DOHH2 (cell line): ENCODE measurements around the gene FAM118A.
"Not testable (repeated sequence)": the region's sequence is repeated elsewhere in the genome, so short reads cannot be mapped to it uniquely, and the experiment has no call there.

ENCODE experiments used
- H3F3A ChIP-seq: fragments of 200-600 bp; sonication (generic), shearing (Covaris generic); 2 replicates; pipeline ENCODE4 v1.6.0; 2016; ENCODE audit warnings: antibody characterized with exemption, mild to moderate bottlenecking; ENCODE audit not compliant: control insufficient read depth, insufficient read depth
- H3K27ac ChIP-seq: fragments of 200-600 bp; sonication (generic); 2 replicates; pipeline ENCODE4 v1.5.1; 2014; ENCODE audit warnings: low read depth, mild to moderate bottlenecking, low read length, moderate library complexity
- H3K27me3 ChIP-seq: fragments of 200-600 bp; sonication (generic); 2 replicates; pipeline ENCODE4 v1.6.1; 2014; ENCODE audit warnings: mild to moderate bottlenecking, low read length, mixed read lengths; ENCODE audit not compliant: control insufficient read depth
- H3K36me3 ChIP-seq: fragments of 200-600 bp; sonication (generic); 2 replicates; pipeline ENCODE4 v1.6.1; 2014; ENCODE audit warnings: mild to moderate bottlenecking, low read length, moderate library complexity, mixed read lengths; ENCODE audit not compliant: control insufficient read depth
- H3K4me1 ChIP-seq: fragments of 200-600 bp; sonication (generic); 2 replicates; pipeline ENCODE4 v1.6.1; 2014; ENCODE audit warnings: mild to moderate bottlenecking, low read length, mixed read lengths; ENCODE audit not compliant: control insufficient read depth
- H3K4me2 ChIP-seq: fragments of 200-600 bp; sonication (generic); 2 replicates; pipeline ENCODE4 v1.6.0; 2014; ENCODE audit warnings: mild to moderate bottlenecking, low read length, moderate library complexity
- H3K4me3 ChIP-seq: fragments of 200-600 bp; sonication (generic); 2 replicates; pipeline ENCODE4 v1.5.1; 2014; ENCODE audit warnings: mild to moderate bottlenecking, low read length, mixed read lengths
- H3K79me2 ChIP-seq: fragments of 200-600 bp; sonication (generic); 2 replicates; pipeline ENCODE4 v1.6.1; 2014; ENCODE audit warnings: mild to moderate bottlenecking, low read length, mixed read lengths; ENCODE audit not compliant: control insufficient read depth
- H3K9me2 ChIP-seq: fragments of 200-600 bp; sonication (generic); replicated peaks from 2 replicates; pipeline ENCODE4 v1.6.1; 2014; ENCODE audit warnings: mild to moderate bottlenecking, low read length, mixed read lengths; ENCODE audit not compliant: control insufficient read depth
- H3K9me3 ChIP-seq: fragments of 200-600 bp; sonication (generic); 2 replicates; pipeline ENCODE4 v1.6.1; 2014; ENCODE audit warnings: antibody characterized with exemption, low read length, mixed read lengths; ENCODE audit not compliant: control insufficient read depth, insufficient read depth
- H4K20me1 ChIP-seq: fragments of 200-600 bp; sonication (generic); 2 replicates; pipeline ENCODE4 v1.6.0; 2014; ENCODE audit warnings: low read depth, mild to moderate bottlenecking, antibody characterized with exemption, low read length, moderate library complexity; ENCODE audit not compliant: control insufficient read depth, insufficient read depth
- CTCF ChIP-seq: fragments of 200-600 bp; sonication (generic); IDR thresholded peaks from one replicate; pipeline ENCODE4 v1.5.1; 2014; ENCODE audit warnings: antibody characterized with exemption, mild to moderate bottlenecking, low read depth, low read length; ENCODE audit not compliant: poor library complexity, severe bottlenecking
- EZH2phosphoT487 ChIP-seq: fragments of 200-600 bp; sonication (generic); IDR thresholded peaks from 2 replicates; pipeline ENCODE4 v1.6.1; 2017; ENCODE audit warnings: borderline replicate concordance, mild to moderate bottlenecking, antibody characterized with exemption, low read length, moderate library complexity, mixed read lengths

FAM118A gene

DNA sequence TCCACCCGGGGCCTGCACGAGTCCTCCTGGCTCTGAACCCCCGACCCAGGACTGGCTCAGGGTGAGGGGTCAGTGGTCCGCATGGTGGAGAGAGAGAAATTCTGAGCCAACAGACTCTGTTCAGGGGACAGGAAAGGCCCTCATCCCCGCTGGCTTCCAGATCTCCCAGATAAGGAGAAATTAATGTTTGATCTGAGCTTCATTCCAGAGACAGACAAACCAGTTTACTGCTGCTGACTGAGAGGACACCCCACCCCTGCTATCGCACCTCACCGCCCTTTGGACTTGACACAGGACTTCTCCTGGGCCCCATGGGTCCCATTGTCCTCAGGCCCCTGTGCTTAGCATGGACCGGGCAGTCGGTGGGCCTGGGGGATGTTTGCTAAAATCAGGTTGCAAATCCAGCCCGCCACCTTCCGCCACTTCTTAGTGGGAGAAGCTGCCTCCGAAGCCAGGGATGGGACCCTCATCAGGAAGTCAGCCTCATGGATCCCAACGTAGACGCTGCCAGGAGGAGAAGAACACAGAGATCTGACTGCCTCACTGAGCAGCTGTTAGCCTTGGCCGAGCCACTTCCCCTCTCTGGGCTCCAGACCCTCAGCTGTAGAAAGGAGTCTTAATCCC is 36.2 kb upstream of the FAM118A start:
- TF ChIP-seq EZH2phosphoT487 (no peak), CTCF (no peak)
- H3K79me2 ChIP-seq, result no peaks in the 10 kb centered on the region
- H3K4me1 ChIP-seq, result peaks cover 8% of the 10 kb centered on the region
- no peak overlapping the region for H3K27ac ChIP-seq
- peaks cover 3% of the 10 kb centered on the region for H3F3A ChIP-seq
- no peaks in the 10 kb centered on the region for H3K9me3 ChIP-seq
- H4K20me1 ChIP-seq, result no peaks in the 10 kb centered on the region
- H3K4me3 ChIP-seq, result no peak overlapping the region
- H3K9me2 ChIP-seq, result no peaks in the 10 kb centered on the region
- peaks cover 20% of the 10 kb centered on the region for H3K27me3 ChIP-seq
- no peak overlapping the region for H3K4me2 ChIP-seq
- H3K36me3 ChIP-seq, result no peaks in the 10 kb centered on the region

- Histone ChIP-seq H4K20me1 (no peaks in the 10 kb centered on the region), H3K4me1 (peaks cover 12% of the 10 kb centered on the region), H3F3A (no peaks in the 10 kb centered on the region), H3K27ac (no peak overlapping the region), H3K4me3 (no peak overlapping the region), H3K36me3 (no peaks in the 10 kb centered on the region), H3K9me3 (no peaks in the 10 kb centered on the region), H3K27me3 (no peaks in the 10 kb centered on the region; the same call in 1 of the 2 replicates), H3K4me2 (no peak overlapping the region), H3K79me2 (no peaks in the 10 kb centered on the region), H3K9me2 (no peaks in the 10 kb centered on the region)
- TF ChIP-seq CTCF (no peak), EZH2phosphoT487 (no peak)
Observed at GRCh38 chr22:45276507-45277105, 33.1 kb upstream of the FAM118A start.

DNA sequence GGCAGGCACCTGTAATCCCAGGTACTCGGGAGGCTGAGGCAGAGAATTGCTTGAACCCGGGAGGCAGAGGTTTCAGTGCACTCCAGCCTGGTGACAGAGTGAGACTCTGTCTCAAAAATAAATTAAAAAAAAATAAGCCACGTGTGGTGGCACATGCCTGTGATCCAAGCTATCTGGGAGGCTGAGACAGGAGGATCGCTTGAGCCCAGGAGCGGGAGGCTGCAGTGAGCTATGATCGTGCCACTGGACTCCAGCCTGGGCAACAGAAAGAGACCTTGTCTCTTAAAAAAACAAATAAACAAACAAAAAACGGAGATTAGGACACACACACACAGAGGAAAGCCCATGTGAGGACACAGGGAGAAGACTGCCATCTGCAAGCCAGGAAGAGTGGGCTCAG is 32.0 kb upstream of the FAM118A start:
- H3K27ac ChIP-seq, result not testable (repeated sequence)

DNA sequence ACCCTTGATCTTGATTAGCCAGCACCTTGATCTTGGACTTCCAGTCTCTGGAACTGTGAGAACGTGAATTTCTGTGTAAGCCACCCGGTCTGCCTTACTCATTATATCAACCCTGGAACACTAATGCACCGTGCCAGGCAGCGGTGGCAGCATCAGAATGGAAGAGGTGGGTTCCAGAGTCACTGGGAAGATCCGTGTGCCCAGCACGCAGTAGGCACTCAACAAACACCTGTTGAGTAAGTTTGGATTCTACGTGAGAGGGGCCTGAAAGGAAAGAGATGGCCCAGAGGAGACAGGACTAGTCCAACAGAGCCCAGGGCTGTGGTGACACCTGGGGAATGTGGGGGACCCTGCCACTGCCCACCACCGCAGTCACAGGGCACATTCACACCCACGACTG is 31.6 kb upstream of the FAM118A start:
- no peak overlapping the region for H3K4me3 ChIP-seq
- H3K27me3 ChIP-seq, result 0 out of 2 replicates have a peak, but pooled peaks cover 2% of the 10 kb centered on the region
- TF ChIP-seq EZH2phosphoT487, result no peak
- no peak for TF ChIP-seq CTCF
- no peak overlapping the region for H3K27ac ChIP-seq
- no peaks in the 10 kb centered on the region for H3K79me2 ChIP-seq
- H3K9me2 ChIP-seq, result no peaks in the 10 kb centered on the region
- H3K4me2 ChIP-seq, result no peak overlapping the region
- no peaks in the 10 kb centered on the region for H3K9me3 ChIP-seq
- no peaks in the 10 kb centered on the region for H4K20me1 ChIP-seq
- no peaks in the 10 kb centered on the region for H3K36me3 ChIP-seq
- peaks cover 12% of the 10 kb centered on the region for H3K4me1 ChIP-seq
- H3F3A ChIP-seq, result no peaks in the 10 kb centered on the region

More for the DNA sequence above, 32.0 kb upstream of the FAM118A start:
- not testable (repeated sequence) for H3K9me2 ChIP-seq, H3F3A ChIP-seq, H3K27me3 ChIP-seq, H4K20me1 ChIP-seq, H3K36me3 ChIP-seq, H3K79me2 ChIP-seq, H3K4me2 ChIP-seq, H3K9me3 ChIP-seq, H3K4me3 ChIP-seq
- peaks cover 12% of the 10 kb centered on the region for H3K4me1 ChIP-seq
